ENCODE data around the gene FOXC2.

GRCh38 chr16:86523166-86523740, 43.4 kb upstream of the FOXC2 start:
- TF ChIP-seq CTCF (IDR thresholded peaks at IDR 0.05) (no peak), POLR2A (IDR thresholded peaks at IDR 0.05) (no peak)

Measured in body of pancreas (tissue), 4 donors.